Hippocampal formation (tissue), 2 donors: ENCODE data around the gene UVRAG.
"Not testable (repeated sequence)": the region's sequence is repeated elsewhere in the genome, so short reads cannot be mapped to it uniquely, and the experiment has no call there.

ENCODE experiments used
- DNase-seq, 2 donors: peaks; one replicate each; lab custom pipeline; 2025; lab: John Stamatoyannopoulos, UW

The UVRAG gene

DNA sequence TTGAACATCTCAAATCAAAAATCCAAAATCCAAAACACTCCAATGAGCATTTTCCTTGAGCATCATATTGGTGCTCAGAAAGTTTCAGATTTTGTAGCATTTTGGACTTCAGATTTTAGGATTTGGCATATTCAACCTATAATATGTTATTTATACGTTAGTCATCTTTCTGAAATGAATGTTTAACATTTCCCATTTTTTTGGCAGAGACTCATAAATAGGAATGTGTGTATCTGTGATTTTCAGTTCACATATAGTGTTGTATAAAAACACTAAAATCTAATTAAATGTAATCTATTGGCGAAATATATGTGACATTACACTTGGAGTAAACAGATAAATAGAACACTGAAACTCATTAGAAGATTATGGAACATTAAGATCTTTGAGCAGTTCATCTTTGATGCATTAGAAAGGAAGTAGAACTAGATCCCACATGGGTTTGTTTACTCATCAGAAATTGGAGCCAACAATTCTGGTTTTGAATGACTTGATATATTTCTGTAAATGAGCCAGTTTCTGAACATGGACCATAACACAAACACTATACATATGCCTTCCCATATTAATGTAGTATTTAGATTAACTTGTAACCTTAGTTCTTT, 153.1 kb downstream of the UVRAG start:
- DNase-seq: no peak

DNA sequence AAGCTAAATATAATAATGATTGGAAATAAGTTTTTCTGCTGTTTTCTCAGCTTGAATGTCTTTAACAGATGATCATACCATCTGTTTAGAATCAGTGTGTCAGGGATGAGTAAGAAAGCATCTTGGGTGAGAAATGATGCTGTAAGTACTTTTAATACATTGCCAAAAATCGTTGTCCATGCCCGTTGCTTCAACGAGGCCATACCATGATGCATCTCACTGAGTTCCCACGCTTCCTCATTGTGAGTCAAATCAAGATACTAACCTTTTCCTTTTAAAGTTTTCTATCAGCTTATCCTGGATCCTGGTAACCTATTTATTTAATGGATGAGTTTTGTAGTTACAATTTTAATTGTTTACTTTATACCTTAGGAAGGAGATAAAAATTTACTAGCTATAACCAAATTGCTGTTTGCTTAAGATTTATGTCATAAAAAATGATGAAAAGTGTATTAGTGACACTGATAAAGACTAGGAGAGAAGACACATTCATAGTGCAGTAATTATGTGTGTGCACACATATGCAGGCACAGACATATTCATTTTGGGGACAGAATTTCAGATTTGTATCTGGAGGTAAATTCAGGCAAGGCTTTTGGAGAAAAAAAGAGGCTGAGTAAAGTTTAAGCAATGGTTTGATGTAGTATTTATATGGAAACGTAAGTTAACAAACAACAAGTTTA, 154.8 kb downstream of the UVRAG start:
- DNase-seq: peak in 1 of 2 donors; percentile 22

- DNase-seq: not testable (repeated sequence)
Measured at GRCh38 chr11:75973710-75974109, 158.7 kb downstream of the UVRAG start.

DNA sequence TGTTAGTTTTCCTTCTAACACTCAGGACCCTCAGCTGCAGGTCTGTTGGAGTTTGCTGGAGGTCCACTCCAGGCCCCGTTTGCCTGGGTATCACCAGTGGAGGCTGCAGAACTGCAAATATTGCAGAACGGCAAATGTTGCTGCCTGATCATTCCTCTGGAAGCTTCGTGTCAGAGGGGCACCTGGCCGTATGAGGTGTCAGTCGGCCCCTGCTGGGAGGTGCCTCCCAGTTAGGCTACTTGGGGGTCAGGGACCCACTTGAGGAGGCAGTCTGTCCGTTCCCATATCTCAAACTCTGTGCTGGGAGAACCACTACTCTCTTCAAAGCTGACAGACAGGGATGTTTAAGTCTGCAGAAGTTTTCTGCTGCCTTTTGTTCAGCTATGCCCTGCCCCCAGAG, 164.1 kb downstream of the UVRAG start:
- not testable (repeated sequence) for DNase-seq

DNA sequence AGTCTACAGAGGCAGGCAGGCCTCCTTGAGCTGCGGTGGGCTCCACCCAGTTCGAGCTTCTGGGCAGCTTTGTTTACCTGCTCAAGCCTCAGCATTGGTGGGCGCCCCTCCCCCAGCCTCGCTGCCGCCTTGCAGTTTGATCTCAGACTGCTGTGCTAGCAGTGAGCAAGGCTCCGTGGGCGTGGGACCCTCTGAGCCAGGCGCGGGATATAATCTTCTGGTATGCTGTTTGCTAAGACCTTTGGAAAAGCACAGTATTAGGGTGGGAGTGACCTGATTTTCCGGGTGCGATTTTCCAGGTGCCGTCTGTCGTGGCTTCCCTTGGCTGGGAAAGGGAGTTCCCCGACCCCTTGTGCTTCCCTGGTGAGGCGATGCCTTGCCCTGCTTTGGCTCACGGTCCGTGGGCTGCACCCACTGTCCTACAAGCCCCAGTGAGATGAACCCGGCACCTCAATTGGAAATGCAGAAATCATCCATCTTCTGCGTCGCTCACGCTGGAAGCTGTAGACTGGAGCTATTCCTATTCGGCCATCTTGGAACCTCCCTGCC, 164.5 kb downstream of the UVRAG start:
- DNase-seq: not testable (repeated sequence)

DNA sequence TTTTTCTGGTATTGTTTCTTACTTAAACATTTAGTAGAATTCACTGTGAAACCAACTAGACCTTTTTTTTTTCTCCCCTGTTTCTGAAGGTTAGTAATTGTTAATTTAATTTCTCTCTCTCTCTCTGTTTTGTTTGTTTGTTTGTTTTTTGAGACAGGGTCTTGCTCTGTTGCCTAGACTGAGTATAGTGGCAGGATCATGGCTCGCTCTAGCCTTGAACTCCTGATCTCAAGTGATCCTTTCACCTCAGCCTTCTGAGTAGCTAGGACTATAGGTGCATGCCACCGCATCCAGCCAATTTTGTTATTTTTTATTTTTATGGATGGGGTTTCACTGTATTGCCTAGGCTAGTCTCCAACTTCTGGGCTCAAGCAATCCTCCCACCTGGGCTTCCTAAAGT, 165.0 kb downstream of the UVRAG start:
- DNase-seq: no peak

DNA sequence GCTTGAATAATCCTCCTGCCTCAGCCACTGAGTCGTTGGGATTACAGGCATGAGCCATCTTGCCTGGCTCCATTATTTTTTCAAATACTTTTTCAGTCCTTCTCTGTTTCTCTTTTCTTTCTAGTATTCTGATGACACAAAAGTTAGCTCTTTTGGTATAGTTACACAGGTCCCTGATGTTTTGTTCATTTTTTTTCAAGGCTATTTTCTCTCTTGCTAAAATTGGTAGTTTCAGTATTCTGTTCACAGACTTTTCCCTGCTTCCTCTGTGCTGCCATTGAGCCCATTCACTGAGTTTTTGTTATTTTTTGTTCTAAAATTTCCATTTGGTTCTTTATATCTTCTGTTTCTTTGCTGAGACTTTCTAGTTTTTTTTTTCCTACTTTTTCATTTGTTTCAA, 166.5 kb downstream of the UVRAG start:
- no peak for DNase-seq

DNA sequence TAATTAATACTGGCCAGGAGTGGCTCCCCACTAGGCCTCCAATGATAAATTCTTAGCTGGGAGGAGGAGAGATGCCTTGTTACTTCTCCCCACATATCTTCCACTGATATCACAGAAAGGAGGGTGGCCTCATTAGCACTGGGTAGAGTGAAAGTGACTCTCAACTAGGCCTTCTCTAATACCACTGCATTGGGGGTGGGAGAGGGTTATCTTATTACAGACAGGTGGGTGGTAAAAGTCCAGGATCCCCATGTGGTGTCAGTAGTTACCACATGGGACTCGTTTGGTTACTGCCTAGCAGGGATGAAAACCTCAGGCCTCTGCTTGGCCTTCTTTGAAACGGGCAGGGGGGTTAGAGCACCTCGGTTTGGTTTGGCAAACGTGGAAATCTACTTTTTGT, 167.3 kb downstream of the UVRAG start:
- DNase-seq: no peak

GRCh38 chr11:75986966-75987365, 172.0 kb downstream of the UVRAG start:
- DNase-seq: no peak

- no peak for DNase-seq
Measured at GRCh38 chr11:75993126-75993525, 178.1 kb downstream of the UVRAG start.

GRCh38 chr11:75994616-75995015, 179.6 kb downstream of the UVRAG start:
- DNase-seq: no peak

GRCh38 chr11:75996523-75997442, 181.8 kb downstream of the UVRAG start:
- DNase-seq: no peak

DNA sequence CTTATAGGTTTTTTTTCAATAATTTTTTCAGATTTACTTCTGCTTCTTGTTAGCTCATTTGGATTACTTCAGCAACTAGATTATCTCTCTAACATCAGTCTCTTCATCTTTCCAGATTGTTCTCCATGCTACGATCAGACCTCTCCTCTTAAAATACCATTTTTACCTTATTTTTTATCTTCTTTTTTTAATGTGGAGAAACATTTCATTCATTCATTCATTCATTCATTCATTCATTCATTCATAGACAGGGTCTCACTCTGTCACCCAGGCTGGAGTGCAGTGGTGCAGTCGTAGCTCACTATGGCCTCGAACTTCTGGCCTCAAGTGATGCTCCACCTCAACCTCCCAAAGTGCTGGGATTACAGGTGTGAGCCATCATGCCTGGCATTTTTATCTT, 189.4 kb downstream of the UVRAG start:
- DNase-seq: no peak

- DNase-seq: no peak
Measured at GRCh38 chr11:76005756-76006155, 190.7 kb downstream of the UVRAG start.

DNA sequence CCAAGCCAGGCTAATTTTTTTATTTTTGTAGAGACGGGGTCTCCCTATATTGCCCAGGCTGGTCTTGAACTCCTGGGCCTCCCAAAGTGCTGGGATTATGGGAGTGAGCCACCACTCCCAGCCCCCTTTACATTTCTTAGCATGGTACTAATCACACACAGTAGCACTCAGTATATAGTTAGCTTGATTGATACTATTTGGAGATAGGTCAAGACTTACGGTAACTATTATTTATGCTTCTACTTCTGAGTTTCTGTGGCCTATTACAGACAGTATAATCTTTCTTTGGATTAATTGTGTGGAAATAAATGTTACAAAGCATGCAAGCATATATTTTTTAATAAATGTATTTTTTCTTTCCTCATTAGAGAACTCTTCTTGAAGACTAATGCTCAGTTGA, 192.2 kb downstream of the UVRAG start:
- no peak for DNase-seq

GRCh38 chr11:76008474-76008873, 193.5 kb downstream of the UVRAG start:
- DNase-seq: no peak

DNA sequence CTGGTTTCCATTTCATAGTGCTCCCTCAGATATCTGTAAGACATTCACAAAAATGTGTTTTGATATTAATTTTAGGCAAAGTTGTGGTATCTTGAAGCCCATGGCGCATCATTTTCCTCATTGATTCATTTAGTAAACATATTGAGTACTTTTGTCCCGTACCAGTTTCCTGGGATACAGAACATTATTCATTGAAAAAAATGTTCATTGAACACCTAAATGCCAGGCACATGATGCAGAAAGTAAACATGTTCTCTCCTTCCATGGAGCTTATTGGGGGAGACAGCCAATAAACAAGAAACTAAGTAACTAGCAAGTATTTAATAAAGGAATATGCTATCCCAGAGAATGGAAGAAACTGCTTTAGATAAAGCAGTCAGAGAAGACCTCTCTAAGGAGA, 195.0 kb downstream of the UVRAG start:
- DNase-seq: no peak

DNA sequence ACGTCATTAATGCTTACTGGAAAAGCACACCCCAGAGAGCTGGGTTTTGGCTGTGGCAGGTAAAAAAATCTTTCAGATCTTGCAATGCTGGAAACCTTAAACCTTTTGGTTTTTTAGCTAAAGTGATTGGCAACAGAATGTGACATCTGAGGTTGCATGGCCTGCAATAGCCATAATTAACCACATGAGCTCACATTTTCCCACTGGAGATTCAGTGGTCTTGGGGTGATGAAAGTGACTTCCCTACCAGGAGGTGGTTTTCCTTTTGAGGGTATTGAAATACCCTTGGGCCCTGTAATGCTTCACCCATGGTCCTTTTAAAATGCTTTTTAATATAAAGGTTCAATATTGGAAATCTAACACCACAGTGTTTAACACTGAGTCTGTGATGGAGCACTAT, 198.5 kb downstream of the UVRAG start:
- DNase-seq: no peak

DNA sequence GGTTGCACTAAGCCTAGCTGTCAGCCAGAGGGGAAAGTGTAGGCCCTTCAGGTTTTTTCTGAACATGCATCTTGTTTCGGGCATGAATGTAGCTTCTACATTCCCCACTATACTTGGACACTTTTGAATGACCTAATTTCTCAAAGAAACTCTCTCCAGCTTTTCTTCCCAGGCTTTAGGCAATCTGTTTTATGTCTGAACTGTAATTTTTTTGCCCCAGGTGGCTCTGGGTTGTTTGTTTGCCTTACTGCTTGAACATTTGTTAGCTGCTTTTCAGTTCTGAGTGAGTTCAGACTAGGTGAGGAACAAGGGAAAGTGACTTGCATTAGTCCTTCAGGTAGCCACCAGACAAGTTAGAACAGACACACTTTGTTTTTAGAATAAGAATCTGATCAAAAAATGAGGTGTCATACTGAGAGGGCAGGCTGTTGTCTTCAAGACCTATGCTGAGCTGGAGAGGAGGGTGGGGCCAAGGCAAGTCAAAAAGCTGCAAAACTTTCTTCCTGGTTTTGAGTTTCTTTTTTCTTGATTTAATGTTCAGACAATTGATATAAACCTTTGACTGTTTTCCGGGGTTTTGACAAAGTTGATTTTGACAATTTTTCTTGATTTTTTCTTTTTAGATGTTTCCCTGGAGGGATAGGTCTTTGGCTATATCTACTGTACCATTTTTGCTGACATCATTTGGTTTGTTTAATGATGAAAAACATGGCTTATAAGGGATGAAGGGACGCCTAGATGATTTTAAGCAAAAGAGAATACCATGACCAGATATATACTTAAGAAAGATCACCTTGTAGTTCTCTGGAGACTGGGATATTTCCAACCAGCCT, 208.4 kb downstream of the UVRAG start:
- no peak for DNase-seq

GRCh38 chr11:76025068-76025467, 210.1 kb downstream of the UVRAG start:
- no peak for DNase-seq

GRCh38 chr11:76025817-76026216, 210.8 kb downstream of the UVRAG start:
- no peak for DNase-seq

DNA sequence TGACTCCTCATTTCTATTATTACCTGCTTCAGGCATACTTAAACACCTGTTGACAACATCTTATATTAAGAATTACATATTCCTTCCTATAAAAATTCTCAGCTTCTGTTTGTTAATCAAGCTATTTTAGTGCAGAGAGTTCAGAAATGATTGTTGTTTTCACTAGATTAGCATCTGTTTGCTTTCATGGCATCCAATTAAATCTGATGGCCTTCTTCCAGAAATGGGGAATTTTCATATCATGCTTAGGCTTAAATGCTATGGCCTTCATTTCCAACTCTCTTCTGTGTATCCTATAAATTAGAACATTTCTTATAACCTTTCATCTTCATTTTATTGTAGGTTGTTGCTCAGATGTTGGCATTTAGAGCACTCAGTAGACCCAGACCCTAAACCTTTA, 211.3 kb downstream of the UVRAG start:
- no peak for DNase-seq
